Measurements from ENCODE around the gene PABPC3. TPM values are rescaled to one million over a fixed set of nuclear protein-coding genes. Genes with fewer than 3 reads are reported as not detected.

Gene PABPC3
- total and polyA plus RNA-seq, 10 donors: 0.03 to 0.38 (median 0.26) TPM

GRCh38 chr13:25116044-25116443 lies 20.1 kb downstream of the PABPC3 start:
- TF ChIP-seq, protein P1, sequence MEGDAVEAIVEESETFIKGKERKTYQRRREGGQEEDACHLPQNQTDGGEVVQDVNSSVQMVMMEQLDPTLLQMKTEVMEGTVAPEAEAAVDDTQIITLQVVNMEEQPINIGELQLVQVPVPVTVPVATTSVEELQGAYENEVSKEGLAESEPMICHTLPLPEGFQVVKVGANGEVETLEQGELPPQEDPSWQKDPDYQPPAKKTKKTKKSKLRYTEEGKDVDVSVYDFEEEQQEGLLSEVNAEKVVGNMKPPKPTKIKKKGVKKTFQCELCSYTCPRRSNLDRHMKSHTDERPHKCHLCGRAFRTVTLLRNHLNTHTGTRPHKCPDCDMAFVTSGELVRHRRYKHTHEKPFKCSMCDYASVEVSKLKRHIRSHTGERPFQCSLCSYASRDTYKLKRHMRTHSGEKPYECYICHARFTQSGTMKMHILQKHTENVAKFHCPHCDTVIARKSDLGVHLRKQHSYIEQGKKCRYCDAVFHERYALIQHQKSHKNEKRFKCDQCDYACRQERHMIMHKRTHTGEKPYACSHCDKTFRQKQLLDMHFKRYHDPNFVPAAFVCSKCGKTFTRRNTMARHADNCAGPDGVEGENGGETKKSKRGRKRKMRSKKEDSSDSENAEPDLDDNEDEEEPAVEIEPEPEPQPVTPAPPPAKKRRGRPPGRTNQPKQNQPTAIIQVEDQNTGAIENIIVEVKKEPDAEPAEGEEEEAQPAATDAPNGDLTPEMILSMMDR (IDR thresholded peaks at IDR 0.05 in 8 of 11, conservative IDR thresholded peaks at IDR 0.05 in 3 of 11): no peak
- TF ChIP-seq POLR2AphosphoS5 (IDR thresholded peaks at IDR 0.05) (no peak), POLR2A (IDR thresholded peaks at IDR 0.05) (no peak)
- 79 to 91% (median 82%) methylated on average over 3 of the region's 3 CpGs for WGBS, 5 donors
- Histone ChIP-seq H3K9me3 (no peaks in the 10 kb centered on the region), H3K27me3 (replicated peaks in 1 of 7) (peaks cover 0 to 63% (median 8%) of the 10 kb centered on the region in 7 donors), H3K4me1 (no peaks in the 10 kb centered on the region), H3K36me3 (no peaks in the 10 kb centered on the region), H3K27ac (no peak overlapping the region), H3K4me3 (no peak overlapping the region)
- DNase-seq: no peak
- intact Hi-C loops (cut with DNase I; ENCODE audit: low total_unique reads): no loop called here

- Histone ChIP-seq H3K36me3 (no peaks in the 10 kb centered on the region), H3K27ac (no peak overlapping the region), H3K9me3 (peaks cover 0 to 4% (median 0%) of the 10 kb centered on the region in 8 donors), H3K4me1 (no peaks in the 10 kb centered on the region), H3K4me3 (no peak overlapping the region), H3K27me3 (replicated peaks in 1 of 7) (peaks cover 0 to 62% (median 8%) of the 10 kb centered on the region in 7 donors)
- intact Hi-C loops (cut with DNase I; ENCODE audit: low total_unique reads): no loop called here
- 86 to 91% (median 89%) methylated on average over 16 of the region's 16 CpGs for WGBS, 5 donors
- DNase-seq: no peak
- TF ChIP-seq POLR2AphosphoS5 (IDR thresholded peaks at IDR 0.05) (no peak), POLR2A (IDR thresholded peaks at IDR 0.05) (no peak)
- TF ChIP-seq, protein P1 (IDR thresholded peaks at IDR 0.05 in 8 of 11, conservative IDR thresholded peaks at IDR 0.05 in 3 of 11): no peak
Observed at GRCh38 chr13:25117312-25117711, 21.4 kb downstream of the PABPC3 start.

GRCh38 chr13:25118378-25118905 lies 22.5 kb downstream of the PABPC3 start:
- DNase-seq: no peak
- Histone ChIP-seq H3K36me3 (no peaks in the 10 kb centered on the region), H3K27ac (no peak overlapping the region), H3K9me3 (peaks cover 0 to 15% (median 0%) of the 10 kb centered on the region in 8 donors), H3K4me1 (no peaks in the 10 kb centered on the region), H3K4me3 (no peak overlapping the region), H3K27me3 (replicated peaks in 1 of 7) (peaks cover 0 to 53% (median 8%) of the 10 kb centered on the region in 7 donors)
- TF ChIP-seq, protein P1 (IDR thresholded peaks at IDR 0.05 in 8 of 11, conservative IDR thresholded peaks at IDR 0.05 in 3 of 11): no peak
- TF ChIP-seq POLR2AphosphoS5 (IDR thresholded peaks at IDR 0.05) (no peak), POLR2A (IDR thresholded peaks at IDR 0.05) (no peak)
- 31 to 41% (median 36%) methylated on average over 8 of the region's 8 CpGs for WGBS, 5 donors
- intact Hi-C loops (cut with DNase I; ENCODE audit: low total_unique reads): no loop called here

GRCh38 chr13:25130944-25131343 lies 35.0 kb downstream of the PABPC3 start:
- intact Hi-C loops (cut with DNase I; ENCODE audit: low total_unique reads): no loop called here
- Histone ChIP-seq H3K27me3 (replicated peaks in 1 of 7) (peaks cover 0 to 35% (median 0%) of the 10 kb centered on the region in 7 donors), H3K4me1 (no peaks in the 10 kb centered on the region), H3K4me3 (no peak overlapping the region), H3K9me3 (peaks cover 0 to 15% (median 0%) of the 10 kb centered on the region in 8 donors), H3K36me3 (no peaks in the 10 kb centered on the region), H3K27ac (no peak overlapping the region)
- 18 to 46% (median 40%) methylated on average over 3 of the region's 3 CpGs for WGBS, 5 donors
- no peak for DNase-seq
- TF ChIP-seq, protein P1 (IDR thresholded peaks at IDR 0.05 in 8 of 11, conservative IDR thresholded peaks at IDR 0.05 in 3 of 11): no peak
- no peak for TF ChIP-seq POLR2A (IDR thresholded peaks at IDR 0.05)
- no peak for TF ChIP-seq POLR2AphosphoS5 (IDR thresholded peaks at IDR 0.05)

Measured in spleen (tissue), 11 donors.